GM20000 (cell line): Measurements from ENCODE around the gene ONECUT1.

Source experiments
- DNase-seq: peaks from one replicate; pipeline ENCODE4 v3.0.0; 2012; ENCODE audit warnings: low spot score
- TF ChIP-seq, protein P1 (sequence below): IDR thresholded peaks from 2 replicates; pipeline ENCODE4 v1.5.1; 2012; ENCODE audit warnings: mild to moderate bottlenecking, control low read depth; ENCODE audit errors: extremely low read depth, missing control alignments

The ONECUT1 gene

DNA sequence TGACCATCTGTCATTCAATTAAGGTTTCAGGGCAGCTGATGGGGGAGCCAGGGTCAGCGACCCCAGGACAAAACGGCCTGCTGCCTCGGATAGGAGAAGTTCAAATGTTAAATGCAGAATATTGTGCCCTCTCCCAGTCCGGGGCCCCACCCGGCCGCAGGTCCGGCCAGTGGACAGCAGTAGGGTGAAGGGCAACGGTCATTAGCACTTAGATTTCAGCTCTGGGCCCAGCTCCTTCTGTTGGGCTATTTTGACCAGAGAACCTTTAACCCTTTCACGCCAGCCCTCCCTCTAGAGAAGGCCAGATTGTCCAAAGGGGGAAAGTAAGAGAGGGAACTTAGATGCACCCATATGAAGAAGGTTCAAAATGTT, 16.1 kb upstream of the ONECUT1 start:
- TF ChIP-seq, protein P1, sequence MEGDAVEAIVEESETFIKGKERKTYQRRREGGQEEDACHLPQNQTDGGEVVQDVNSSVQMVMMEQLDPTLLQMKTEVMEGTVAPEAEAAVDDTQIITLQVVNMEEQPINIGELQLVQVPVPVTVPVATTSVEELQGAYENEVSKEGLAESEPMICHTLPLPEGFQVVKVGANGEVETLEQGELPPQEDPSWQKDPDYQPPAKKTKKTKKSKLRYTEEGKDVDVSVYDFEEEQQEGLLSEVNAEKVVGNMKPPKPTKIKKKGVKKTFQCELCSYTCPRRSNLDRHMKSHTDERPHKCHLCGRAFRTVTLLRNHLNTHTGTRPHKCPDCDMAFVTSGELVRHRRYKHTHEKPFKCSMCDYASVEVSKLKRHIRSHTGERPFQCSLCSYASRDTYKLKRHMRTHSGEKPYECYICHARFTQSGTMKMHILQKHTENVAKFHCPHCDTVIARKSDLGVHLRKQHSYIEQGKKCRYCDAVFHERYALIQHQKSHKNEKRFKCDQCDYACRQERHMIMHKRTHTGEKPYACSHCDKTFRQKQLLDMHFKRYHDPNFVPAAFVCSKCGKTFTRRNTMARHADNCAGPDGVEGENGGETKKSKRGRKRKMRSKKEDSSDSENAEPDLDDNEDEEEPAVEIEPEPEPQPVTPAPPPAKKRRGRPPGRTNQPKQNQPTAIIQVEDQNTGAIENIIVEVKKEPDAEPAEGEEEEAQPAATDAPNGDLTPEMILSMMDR = no peak

DNA sequence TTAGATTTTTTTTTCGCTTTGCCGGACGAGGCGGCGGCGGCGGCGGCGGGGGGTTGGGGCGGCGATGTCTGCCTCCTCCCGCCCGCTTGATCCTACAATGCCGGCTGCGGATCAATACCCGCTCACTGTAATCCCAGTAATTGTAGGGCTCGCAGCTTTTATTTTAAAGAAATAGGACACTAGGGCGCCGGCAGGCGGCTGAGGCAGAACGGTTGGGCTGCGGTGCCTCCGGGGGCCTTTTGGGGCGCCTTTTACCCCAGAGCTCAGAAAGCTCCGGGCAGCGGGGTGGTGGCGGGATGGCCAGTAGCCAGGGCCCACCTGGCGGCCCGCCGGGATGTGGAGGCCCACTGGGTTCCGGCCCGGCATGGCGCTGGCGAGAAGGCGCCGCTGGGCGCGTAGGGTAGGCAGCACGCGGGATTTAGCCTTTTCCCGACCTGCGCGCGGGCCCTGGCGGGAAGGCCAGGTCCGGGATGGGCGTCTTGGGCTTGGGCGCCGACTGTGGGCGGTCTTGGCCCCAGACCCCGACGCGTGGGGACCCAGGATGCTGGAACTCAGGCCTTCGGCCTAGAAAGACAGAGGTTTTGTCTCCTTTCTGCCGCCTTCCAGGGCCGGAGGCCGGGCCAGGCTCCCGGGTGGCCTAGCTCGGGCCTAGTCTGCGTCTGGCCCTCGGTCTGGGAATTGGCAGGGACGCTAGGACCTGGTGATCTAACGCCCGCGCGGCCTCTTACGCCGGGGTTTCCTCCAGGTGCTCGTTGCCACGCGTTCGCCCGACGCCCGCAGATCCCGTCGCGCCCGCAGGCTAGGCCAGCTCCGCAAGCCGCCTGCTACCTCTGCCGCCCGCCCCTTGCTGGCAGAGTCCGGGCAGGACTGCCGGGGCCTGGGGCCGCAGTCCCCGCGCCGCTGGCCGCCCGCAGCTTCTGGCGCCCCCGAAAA, 15.5 kb upstream of the ONECUT1 start:
- peak; percentile 45 for DNase-seq
- TF ChIP-seq, protein P1 = no peak

More for the DNA sequence above, 16.1 kb upstream of the ONECUT1 start:
- DNase-seq = no peak

DNA sequence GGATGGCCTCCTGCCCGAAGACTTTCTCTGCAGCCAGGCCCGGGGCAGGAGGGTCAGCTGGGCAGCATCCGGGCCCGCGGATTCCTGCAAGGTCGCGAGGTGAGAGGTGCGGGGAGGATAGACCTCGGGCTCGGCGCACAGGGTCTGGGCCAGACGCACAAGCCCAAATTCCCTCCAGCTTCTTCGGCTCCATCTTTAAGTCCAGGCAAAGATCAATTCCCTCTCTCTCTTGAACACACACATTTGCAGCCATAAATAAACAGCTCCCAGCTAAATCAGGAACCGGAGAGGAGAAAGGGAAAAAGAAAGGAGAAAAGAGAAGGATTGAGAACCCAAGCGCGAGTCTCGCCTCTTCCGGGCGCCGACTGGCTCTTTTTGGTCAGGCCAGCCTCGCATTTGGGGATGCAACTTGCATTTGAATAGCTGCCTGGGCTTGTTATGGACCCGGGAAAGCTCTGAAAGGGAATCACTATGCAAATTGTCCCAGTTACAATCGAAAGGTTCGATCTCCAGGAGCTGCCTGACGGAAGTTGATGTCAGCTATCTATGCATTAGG, 14.5 kb upstream of the ONECUT1 start:
- TF ChIP-seq, protein P1 = no peak
- DNase-seq = peak; percentile 33

DNA sequence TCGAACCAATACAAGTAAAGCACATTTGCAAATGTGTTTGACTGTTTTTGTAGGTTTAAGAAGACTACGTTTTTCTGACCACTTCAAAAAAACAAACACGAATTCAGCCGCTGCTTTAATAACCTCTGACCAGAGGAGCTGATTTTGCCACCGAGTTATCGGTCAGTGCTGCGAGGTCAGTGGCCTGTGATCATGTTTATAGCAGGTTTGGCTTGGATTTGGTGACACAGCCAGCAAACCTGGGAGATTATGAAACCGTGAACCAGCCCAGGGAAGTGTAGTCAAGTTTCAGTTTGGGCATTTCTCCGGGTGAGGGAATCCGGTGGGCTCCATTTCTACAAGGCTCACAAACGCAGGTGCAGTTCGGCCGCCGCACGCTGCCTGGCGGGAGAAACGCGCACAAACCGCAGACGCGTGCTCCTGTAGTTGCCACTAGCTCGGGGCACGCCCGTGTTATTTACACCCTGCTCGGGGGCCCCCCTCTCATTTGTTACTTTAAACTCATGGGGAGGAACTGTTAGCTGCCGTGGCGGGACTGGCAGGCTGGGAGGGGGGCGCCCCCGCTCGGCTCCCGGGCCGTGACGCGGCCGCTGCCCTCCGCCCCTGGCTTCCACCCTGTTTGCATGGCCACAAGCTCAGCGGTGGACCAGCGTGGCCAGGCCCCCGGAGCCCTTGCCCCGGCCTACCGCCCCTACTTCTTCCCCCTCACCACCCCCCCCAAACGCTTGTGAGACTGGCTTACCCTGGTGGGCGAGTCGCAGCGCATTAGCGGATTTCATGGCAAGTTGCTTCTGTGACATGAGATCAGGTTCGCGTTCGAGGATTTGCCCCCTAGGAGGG, 13.6 kb upstream of the ONECUT1 start:
- TF ChIP-seq, protein P1 = no peak

DNA sequence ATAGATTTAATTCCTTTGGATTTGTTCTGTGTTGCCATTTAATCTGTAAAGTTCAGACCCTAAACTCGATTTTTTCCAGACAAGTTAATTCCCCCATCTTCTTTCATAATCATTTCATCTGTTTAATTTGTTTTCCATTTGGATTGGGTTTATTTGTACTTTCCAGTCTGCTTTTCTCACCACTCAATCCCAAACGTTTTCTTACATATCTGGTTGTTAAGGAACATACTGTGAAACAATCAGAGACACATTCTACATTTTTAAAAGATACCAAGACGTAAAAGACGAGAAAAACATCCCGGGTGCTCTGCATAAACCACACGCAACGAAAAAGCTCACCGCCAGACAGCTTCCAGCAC, 13.0 kb upstream of the ONECUT1 start:
- TF ChIP-seq, protein P1 = no peak
- no peak for DNase-seq

More for the DNA sequence above, 13.6 kb upstream of the ONECUT1 start:
- no peak for DNase-seq

DNA sequence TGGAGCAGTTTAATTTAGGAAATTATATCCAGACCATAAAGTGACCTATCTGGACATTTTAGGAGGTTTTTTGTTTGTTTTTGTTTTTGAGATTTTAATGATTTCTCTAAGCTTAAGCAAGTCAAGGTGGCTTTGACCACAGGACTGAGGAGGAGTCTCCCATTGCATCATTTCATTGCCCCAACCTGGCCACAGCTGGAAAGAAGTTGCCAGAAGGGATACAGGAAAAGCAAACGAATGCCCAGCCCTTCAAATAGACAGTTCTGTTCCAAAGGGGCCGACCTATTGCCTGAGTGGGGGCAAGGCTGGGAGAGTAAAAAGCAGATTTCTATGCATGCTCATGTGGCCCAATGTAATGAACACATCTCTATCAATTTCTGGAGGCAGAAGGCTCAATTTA, 12.0 kb upstream of the ONECUT1 start:
- DNase-seq = no peak
- TF ChIP-seq, protein P1 = no peak

DNA sequence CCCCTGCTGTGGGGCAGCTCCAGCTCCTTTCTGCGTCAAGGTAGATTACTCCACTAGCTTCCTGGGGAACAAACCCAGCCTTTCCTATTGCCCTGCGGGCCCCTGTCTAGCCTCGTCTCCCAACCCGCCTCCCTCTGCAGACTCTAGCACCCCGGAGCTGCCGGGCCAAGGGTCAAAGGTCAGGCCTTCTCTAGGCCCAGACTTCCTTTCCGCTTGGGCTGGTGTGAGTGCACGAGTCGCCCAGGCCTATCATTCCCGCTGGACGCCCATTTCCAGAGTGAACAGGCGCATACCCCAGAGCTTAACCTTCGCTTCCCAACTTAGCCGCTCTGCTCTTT, 11.6 kb upstream of the ONECUT1 start:
- no peak for DNase-seq
- TF ChIP-seq, protein P1 = no peak
